ENCODE measurements around the gene KCNMA1. TPM values are rescaled to one million over a fixed set of nuclear protein-coding genes. Genes with fewer than 3 reads are reported as not detected.
A peak's percentile ranks its signal among the peaks of the same experiment; 100 is the strongest.

The KCNMA1 gene
- total and polyA plus RNA-seq, 4 donors: 36.2 to 95.0 (median 54.3) TPM

DNA sequence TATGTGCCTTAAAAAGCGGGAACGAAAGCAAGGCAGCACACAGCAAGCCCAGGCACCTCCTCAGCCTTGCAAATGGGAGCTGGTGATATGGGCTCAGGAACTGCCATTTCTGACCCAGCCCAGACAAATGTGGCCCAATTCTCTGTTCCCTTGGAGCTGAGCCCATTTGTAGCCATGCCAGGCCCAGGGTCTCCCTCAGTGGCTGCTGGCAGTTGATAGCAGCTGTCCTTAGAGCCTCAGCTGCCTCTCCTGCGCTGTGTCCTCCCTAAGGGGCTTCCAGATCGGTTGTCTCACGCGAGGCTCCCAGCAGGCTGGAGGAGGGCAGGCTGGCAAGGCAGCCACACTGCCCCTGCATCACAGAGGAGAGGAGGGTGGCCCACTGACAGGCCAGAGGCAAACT, 275.8 kb downstream of the KCNMA1 start:
- Histone ChIP-seq H3K27ac (ENCODE audit: low read depth, low read length) (no peak overlapping the region), H3K9me3 (ENCODE audit: control insufficient read depth, insufficient read depth, low read length) (no peaks in the 10 kb centered on the region), H3K4me1 (ENCODE audit: control insufficient read depth, insufficient read depth, low read length) (peaks cover 15% of the 10 kb centered on the region), H3K27me3 (ENCODE audit: control insufficient read depth, insufficient read depth, low read length) (no peaks in the 10 kb centered on the region), H3K36me3 (ENCODE audit: control insufficient read depth, insufficient read depth, low read length) (no peaks in the 10 kb centered on the region), H3K4me3 (ENCODE audit: low read depth, low read length) (no peak overlapping the region)
- 61% methylated on average over 6 of the region's 6 CpGs for WGBS (ENCODE audit: insufficient coverage)
- DNase-seq (ENCODE audit: low read depth in 4 of 6, low spot score in 6 of 6): peak in 1 of 6 donors; percentile 15

DNA sequence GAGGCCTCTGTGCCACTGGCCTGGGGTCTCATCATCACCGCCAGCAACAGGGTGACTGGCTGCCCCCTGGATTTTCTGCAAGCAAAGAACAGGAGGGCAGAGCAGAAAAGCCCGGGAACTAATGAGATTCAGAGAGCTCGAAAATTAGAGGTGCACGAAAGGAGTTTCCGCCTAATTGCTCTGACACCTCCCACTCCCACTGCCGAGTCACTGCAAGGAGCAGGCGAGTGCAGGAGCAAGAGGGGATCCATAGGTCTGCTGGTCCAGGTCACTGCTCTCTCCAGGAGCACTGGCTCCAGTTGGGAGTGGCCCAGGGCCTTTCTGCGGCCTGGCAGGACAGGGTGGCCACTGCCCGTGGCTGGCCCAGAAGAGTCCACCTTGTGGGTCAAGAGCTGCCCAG, 276.2 kb downstream of the KCNMA1 start:
- DNase-seq (ENCODE audit: low read depth in 4 of 6, low spot score in 6 of 6): no peak
- Histone ChIP-seq H3K9me3 (ENCODE audit: control insufficient read depth, insufficient read depth, low read length) (no peaks in the 10 kb centered on the region), H3K4me1 (ENCODE audit: control insufficient read depth, insufficient read depth, low read length) (peaks cover 15% of the 10 kb centered on the region), H3K27me3 (ENCODE audit: control insufficient read depth, insufficient read depth, low read length) (no peaks in the 10 kb centered on the region), H3K27ac (ENCODE audit: low read depth, low read length) (no peak overlapping the region), H3K4me3 (ENCODE audit: low read depth, low read length) (no peak overlapping the region), H3K36me3 (ENCODE audit: control insufficient read depth, insufficient read depth, low read length) (no peaks in the 10 kb centered on the region)
- 84% methylated on average over 9 of the region's 9 CpGs for WGBS (ENCODE audit: insufficient coverage)

DNA sequence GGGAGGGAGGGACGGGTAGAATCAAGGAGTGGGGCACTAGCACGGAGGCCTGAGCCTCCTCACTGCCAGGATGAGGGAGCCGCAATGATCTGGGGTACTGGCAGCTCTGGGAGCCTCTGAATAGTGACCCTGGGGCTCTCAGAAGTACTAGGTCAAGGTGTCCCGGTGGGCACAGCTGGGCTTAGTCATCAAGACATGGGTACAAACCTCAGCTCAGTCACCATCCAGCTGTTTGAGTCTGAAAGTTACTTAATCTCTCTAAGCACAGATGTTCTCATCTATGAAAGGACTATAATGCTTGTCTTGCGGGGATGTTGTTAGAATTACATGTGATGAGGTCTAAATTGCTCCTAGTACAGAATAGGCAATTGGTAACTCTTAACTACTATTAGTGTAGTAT, 276.8 kb downstream of the KCNMA1 start:
- no peaks in the 10 kb centered on the region for H3K9me3 ChIP-seq (ENCODE audit: control insufficient read depth, insufficient read depth, low read length)
- H3K36me3 ChIP-seq (ENCODE audit: control insufficient read depth, insufficient read depth, low read length): no peaks in the 10 kb centered on the region
- H3K4me3 ChIP-seq (ENCODE audit: low read depth, low read length): no peak overlapping the region
- H3K27ac ChIP-seq (ENCODE audit: low read depth, low read length): no peak overlapping the region
- peak in 1 of 6 donors; percentile 20 for DNase-seq (ENCODE audit: low read depth in 4 of 6, low spot score in 6 of 6)
- 94% methylated on average over 4 of the region's 5 CpGs for WGBS (ENCODE audit: insufficient coverage)
- peaks cover 15% of the 10 kb centered on the region for H3K4me1 ChIP-seq (ENCODE audit: control insufficient read depth, insufficient read depth, low read length)
- no peaks in the 10 kb centered on the region for H3K27me3 ChIP-seq (ENCODE audit: control insufficient read depth, insufficient read depth, low read length)

GRCh38 chr10:77359950-77360520, 277.6 kb downstream of the KCNMA1 start:
- Histone ChIP-seq H3K4me1 (ENCODE audit: control insufficient read depth, insufficient read depth, low read length) (peaks cover 15% of the 10 kb centered on the region), H3K27me3 (ENCODE audit: control insufficient read depth, insufficient read depth, low read length) (no peaks in the 10 kb centered on the region), H3K27ac (ENCODE audit: low read depth, low read length) (no peak overlapping the region), H3K36me3 (ENCODE audit: control insufficient read depth, insufficient read depth, low read length) (no peaks in the 10 kb centered on the region), H3K9me3 (ENCODE audit: control insufficient read depth, insufficient read depth, low read length) (no peaks in the 10 kb centered on the region), H3K4me3 (ENCODE audit: low read depth, low read length) (no peak overlapping the region)
- no peak for DNase-seq (ENCODE audit: low read depth in 4 of 6, low spot score in 6 of 6)
- WGBS (ENCODE audit: insufficient coverage): 60% methylated on average over 1 of the region's 2 CpGs

GRCh38 chr10:77359287-77359691, 278.3 kb downstream of the KCNMA1 start:
- 76% methylated on average over 9 of the region's 9 CpGs for WGBS (ENCODE audit: insufficient coverage)
- H3K27ac ChIP-seq (ENCODE audit: low read depth, low read length): no peak overlapping the region
- no peaks in the 10 kb centered on the region for H3K9me3 ChIP-seq (ENCODE audit: control insufficient read depth, insufficient read depth, low read length)
- H3K36me3 ChIP-seq (ENCODE audit: control insufficient read depth, insufficient read depth, low read length): no peaks in the 10 kb centered on the region
- H3K27me3 ChIP-seq (ENCODE audit: control insufficient read depth, insufficient read depth, low read length): no peaks in the 10 kb centered on the region
- H3K4me1 ChIP-seq (ENCODE audit: control insufficient read depth, insufficient read depth, low read length): peaks cover 15% of the 10 kb centered on the region
- DNase-seq (ENCODE audit: low read depth in 4 of 6, low spot score in 6 of 6): peak in 1 of 6 donors; percentile 42
- H3K4me3 ChIP-seq (ENCODE audit: low read depth, low read length): no peak overlapping the region

DNA sequence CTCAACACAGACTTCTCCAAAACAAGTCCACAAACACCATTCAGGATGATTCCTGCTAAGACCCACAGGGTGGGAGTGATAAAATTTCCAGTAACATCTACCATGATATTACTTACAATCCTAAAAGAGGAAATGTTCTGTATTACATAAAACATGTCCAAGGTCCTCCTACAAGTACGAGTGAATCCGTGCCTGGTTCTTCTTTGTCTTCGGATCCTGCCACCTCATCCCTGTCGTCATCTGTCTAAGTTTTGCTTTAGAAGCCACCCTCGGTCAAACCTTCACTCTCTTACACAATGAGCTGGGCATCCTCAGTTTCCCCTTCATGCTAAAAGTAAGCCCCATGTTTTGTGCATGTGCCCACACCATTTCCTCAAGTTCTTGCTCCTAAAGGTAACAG, 279.0 kb downstream of the KCNMA1 start:
- WGBS (ENCODE audit: insufficient coverage): 98% methylated on average over 5 of the region's 5 CpGs
- Histone ChIP-seq H3K9me3 (ENCODE audit: control insufficient read depth, insufficient read depth, low read length) (no peaks in the 10 kb centered on the region), H3K4me1 (ENCODE audit: control insufficient read depth, insufficient read depth, low read length) (peaks cover 15% of the 10 kb centered on the region), H3K36me3 (ENCODE audit: control insufficient read depth, insufficient read depth, low read length) (no peaks in the 10 kb centered on the region), H3K4me3 (ENCODE audit: low read depth, low read length) (no peak overlapping the region), H3K27me3 (ENCODE audit: control insufficient read depth, insufficient read depth, low read length) (no peaks in the 10 kb centered on the region), H3K27ac (ENCODE audit: low read depth, low read length) (no peak overlapping the region)
- DNase-seq (ENCODE audit: low read depth in 4 of 6, low spot score in 6 of 6): no peak

DNA sequence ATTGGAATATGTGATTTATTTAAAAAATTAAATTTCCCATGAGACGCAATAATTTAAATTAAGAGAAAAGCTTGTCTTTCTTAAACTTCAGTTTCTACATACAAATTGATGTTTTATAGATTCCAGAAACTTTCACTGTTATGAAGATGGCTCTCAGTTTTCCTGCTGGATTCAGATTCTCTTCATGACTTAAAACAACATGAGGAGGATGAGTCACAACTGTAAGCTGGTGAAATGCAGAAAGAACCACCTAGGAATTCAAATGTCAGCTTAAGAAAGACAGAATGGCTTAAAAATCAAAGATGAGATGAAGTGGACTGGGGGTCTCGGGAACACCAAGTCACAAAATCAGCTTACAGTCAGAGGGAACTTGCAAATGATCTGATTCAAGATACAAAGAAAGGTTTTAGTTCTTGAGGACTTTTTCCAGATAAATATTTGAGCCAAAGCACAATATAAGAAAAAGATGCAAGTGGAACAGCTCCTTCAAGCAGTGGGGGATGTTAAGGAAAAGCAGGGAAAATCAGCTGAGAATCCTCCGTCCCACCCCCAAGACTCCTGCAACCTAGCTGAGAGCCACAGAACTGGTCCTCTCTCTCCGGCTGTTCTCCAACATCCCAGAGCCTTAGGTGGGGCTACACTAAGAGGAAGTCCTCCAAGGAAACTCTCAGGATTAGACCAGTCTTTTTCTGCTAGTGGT, 279.8 kb downstream of the KCNMA1 start:
- Histone ChIP-seq H3K36me3 (ENCODE audit: control insufficient read depth, insufficient read depth, low read length) (no peaks in the 10 kb centered on the region), H3K4me3 (ENCODE audit: low read depth, low read length) (no peak overlapping the region), H3K4me1 (ENCODE audit: control insufficient read depth, insufficient read depth, low read length) (peaks cover 15% of the 10 kb centered on the region), H3K9me3 (ENCODE audit: control insufficient read depth, insufficient read depth, low read length) (no peaks in the 10 kb centered on the region), H3K27ac (ENCODE audit: low read depth, low read length) (no peak overlapping the region), H3K27me3 (ENCODE audit: control insufficient read depth, insufficient read depth, low read length) (no peaks in the 10 kb centered on the region)
- no peak for DNase-seq (ENCODE audit: low read depth in 4 of 6, low spot score in 6 of 6)
- WGBS (ENCODE audit: insufficient coverage): 100% methylated on average over 1 of the region's 4 CpGs

DNA sequence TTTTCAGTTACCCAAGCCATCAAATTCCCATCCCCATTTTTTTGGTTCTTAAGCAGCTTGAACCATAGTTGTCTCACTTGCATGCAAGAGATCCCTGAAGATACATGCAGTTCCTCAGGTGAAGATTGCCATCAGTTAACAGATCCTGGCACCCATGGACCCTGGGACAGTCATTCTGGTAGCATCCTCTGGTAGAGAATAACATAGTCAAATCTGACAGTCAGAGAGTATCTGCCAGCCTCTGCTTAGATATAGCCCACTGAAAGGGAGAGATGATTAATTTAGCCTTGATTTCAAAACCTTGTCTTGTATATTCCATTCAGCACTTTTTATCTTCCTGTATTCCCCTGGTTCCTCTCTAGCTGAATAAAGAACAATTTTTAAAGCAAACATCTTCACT, 280.4 kb downstream of the KCNMA1 start:
- Histone ChIP-seq H3K36me3 (ENCODE audit: control insufficient read depth, insufficient read depth, low read length) (no peaks in the 10 kb centered on the region), H3K4me1 (ENCODE audit: control insufficient read depth, insufficient read depth, low read length) (peaks cover 10% of the 10 kb centered on the region), H3K27me3 (ENCODE audit: control insufficient read depth, insufficient read depth, low read length) (no peaks in the 10 kb centered on the region), H3K27ac (ENCODE audit: low read depth, low read length) (no peak overlapping the region), H3K9me3 (ENCODE audit: control insufficient read depth, insufficient read depth, low read length) (no peaks in the 10 kb centered on the region), H3K4me3 (ENCODE audit: low read depth, low read length) (no peak overlapping the region)
- no peak for DNase-seq (ENCODE audit: low read depth in 4 of 6, low spot score in 6 of 6)

DNA sequence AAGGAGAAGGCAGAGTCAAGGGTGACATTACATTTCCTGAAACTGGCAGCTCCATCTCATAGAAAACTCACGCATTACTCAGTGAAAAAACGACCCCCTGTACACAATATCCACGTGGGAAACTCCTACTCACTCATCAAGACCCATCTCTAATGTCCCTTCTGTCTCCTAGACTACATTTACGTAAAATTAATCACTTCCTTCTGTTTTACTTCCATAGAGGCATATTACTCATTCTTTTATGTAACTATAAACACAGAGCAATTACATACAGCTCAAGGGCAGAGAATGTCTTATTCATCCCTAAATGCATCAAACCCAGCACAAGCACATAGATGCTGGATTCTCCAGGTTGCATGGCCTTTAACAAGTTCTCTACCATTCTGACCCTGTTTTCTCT, 281.8 kb downstream of the KCNMA1 start:
- no peak overlapping the region for H3K4me3 ChIP-seq (ENCODE audit: low read depth, low read length)
- H3K36me3 ChIP-seq (ENCODE audit: control insufficient read depth, insufficient read depth, low read length): no peaks in the 10 kb centered on the region
- H3K9me3 ChIP-seq (ENCODE audit: control insufficient read depth, insufficient read depth, low read length): no peaks in the 10 kb centered on the region
- peaks cover 3% of the 10 kb centered on the region for H3K4me1 ChIP-seq (ENCODE audit: control insufficient read depth, insufficient read depth, low read length)
- no peak for DNase-seq (ENCODE audit: low read depth in 4 of 6, low spot score in 6 of 6)
- no peaks in the 10 kb centered on the region for H3K27me3 ChIP-seq (ENCODE audit: control insufficient read depth, insufficient read depth, low read length)
- no peak overlapping the region for H3K27ac ChIP-seq (ENCODE audit: low read depth, low read length)
- WGBS (ENCODE audit: insufficient coverage): 82% methylated on average over 4 of the region's 4 CpGs

GRCh38 chr10:77351386-77351785, 286.2 kb downstream of the KCNMA1 start:
- no peak overlapping the region for H3K4me3 ChIP-seq (ENCODE audit: low read depth, low read length)
- no peaks in the 10 kb centered on the region for H3K9me3 ChIP-seq (ENCODE audit: control insufficient read depth, insufficient read depth, low read length)
- H3K27me3 ChIP-seq (ENCODE audit: control insufficient read depth, insufficient read depth, low read length): no peaks in the 10 kb centered on the region
- DNase-seq (ENCODE audit: low read depth in 4 of 6, low spot score in 6 of 6): no peak
- H3K27ac ChIP-seq (ENCODE audit: low read depth, low read length): no peak overlapping the region
- no peaks in the 10 kb centered on the region for H3K4me1 ChIP-seq (ENCODE audit: control insufficient read depth, insufficient read depth, low read length)
- no peaks in the 10 kb centered on the region for H3K36me3 ChIP-seq (ENCODE audit: control insufficient read depth, insufficient read depth, low read length)

Measured in spinal cord (tissue), 10 donors.